Breast epithelium (tissue), 3 donors: Measurements from ENCODE around the gene RIPPLY3.

Source experiments
- CTCF ChIP-seq, 3 donors: fragments of 450-650 bp; IDR thresholded peaks; one replicate each; pipeline ENCODE4 v1.5.1; 2016 to 2017; ENCODE audit warnings: antibody characterized with exemption in 3 of 3, mild to moderate bottlenecking in 3 of 3, moderate library complexity in 3 of 3
- POLR2A ChIP-seq: fragments of 450-650 bp; IDR thresholded peaks from one replicate; pipeline ENCODE4 v1.6.1; 2016; ENCODE audit warnings: antibody characterized with exemption, mild to moderate bottlenecking, moderate library complexity
- POLR2AphosphoS5 ChIP-seq, 3 donors: sonication (generic); formaldehyde crosslinking; IDR thresholded peaks; one replicate each; pipeline ENCODE4 v1.6.1; 2017; ENCODE audit warnings: antibody characterized with exemption in 3 of 3

- TF ChIP-seq CTCF (IDR thresholded peaks at IDR 0.05) (no peak), POLR2A (no peak), POLR2AphosphoS5 (IDR thresholded peaks at IDR 0.05) (no peak)
Observed at GRCh38 chr21:36960676-36961284, 45.7 kb upstream of the RIPPLY3 start.
